Activated T-cell treated with anti-CD3 and anti-CD28 coated beads for 48 hours (primary cell): ENCODE results near the gene CRABP2.

ENCODE experiments used
- DNase-seq: peaks from one replicate; pipeline ENCODE4 v3.0.0-alpha.2; 2020; ENCODE audit warnings: low read depth

CRABP2 gene

GRCh38 chr1:156705321-156705917 lies at the start of gene CRABP2:
CRABP2 (minus strand) TSS chr1:156705583; CDS start chr1:156705446, 137 bp downstream.
- no peak for DNase-seq

GRCh38 chr1:156754219-156754618 lies 48.8 kb upstream of the CRABP2 start:
- no peak for DNase-seq

GRCh38 chr1:156752843-156753482 lies 47.6 kb upstream of the CRABP2 start:
- no peak for DNase-seq

- peak; percentile 95 for DNase-seq
Measured at GRCh38 chr1:156751757-156752481, 46.5 kb upstream of the CRABP2 start.

GRCh38 chr1:156751451-156751756 lies 46.0 kb upstream of the CRABP2 start, which contains the start of gene HDGF:
HDGF (minus strand) TSS chr1:156751675; CDS start chr1:156751429, 246 bp downstream.
- no peak for DNase-seq

- no peak for DNase-seq
Measured at GRCh38 chr1:156750711-156751450, 45.5 kb upstream of the CRABP2 start.

- DNase-seq: no peak
Measured at GRCh38 chr1:156750191-156750672, 44.8 kb upstream of the CRABP2 start.

GRCh38 chr1:156749419-156750118 lies 44.2 kb upstream of the CRABP2 start:
- DNase-seq: no peak

GRCh38 chr1:156748670-156749418 lies 43.5 kb upstream of the CRABP2 start:
- no peak for DNase-seq

- no peak for DNase-seq
Measured at GRCh38 chr1:156747742-156748669, 42.6 kb upstream of the CRABP2 start.

GRCh38 chr1:156746728-156747631 lies 41.6 kb upstream of the CRABP2 start:
- no peak for DNase-seq

- DNase-seq: no peak
Measured at GRCh38 chr1:156746406-156746727, 41.0 kb upstream of the CRABP2 start.

- no peak for DNase-seq
Measured at GRCh38 chr1:156745881-156746280, 40.5 kb upstream of the CRABP2 start.

GRCh38 chr1:156744786-156745419 lies 39.5 kb upstream of the CRABP2 start:
- no peak for DNase-seq

- no peak for DNase-seq
Measured at GRCh38 chr1:156744344-156744743, 39.0 kb upstream of the CRABP2 start.

GRCh38 chr1:156743367-156744302 lies 38.3 kb upstream of the CRABP2 start:
- no peak for DNase-seq

- DNase-seq: no peak
Measured at GRCh38 chr1:156742801-156743200, 37.4 kb upstream of the CRABP2 start.
